ENCODE results near the gene PLEKHG2. TPM values are rescaled to one million over a fixed set of nuclear protein-coding genes. Genes with fewer than 3 reads are reported as not detected.
"Not testable (repeated sequence)": the region's sequence is repeated elsewhere in the genome, so short reads cannot be mapped to it uniquely, and the experiment has no call there.

PLEKHG2 gene
- total and polyA plus RNA-seq, 2 donors = 13.0 to 30.8 TPM

DNA sequence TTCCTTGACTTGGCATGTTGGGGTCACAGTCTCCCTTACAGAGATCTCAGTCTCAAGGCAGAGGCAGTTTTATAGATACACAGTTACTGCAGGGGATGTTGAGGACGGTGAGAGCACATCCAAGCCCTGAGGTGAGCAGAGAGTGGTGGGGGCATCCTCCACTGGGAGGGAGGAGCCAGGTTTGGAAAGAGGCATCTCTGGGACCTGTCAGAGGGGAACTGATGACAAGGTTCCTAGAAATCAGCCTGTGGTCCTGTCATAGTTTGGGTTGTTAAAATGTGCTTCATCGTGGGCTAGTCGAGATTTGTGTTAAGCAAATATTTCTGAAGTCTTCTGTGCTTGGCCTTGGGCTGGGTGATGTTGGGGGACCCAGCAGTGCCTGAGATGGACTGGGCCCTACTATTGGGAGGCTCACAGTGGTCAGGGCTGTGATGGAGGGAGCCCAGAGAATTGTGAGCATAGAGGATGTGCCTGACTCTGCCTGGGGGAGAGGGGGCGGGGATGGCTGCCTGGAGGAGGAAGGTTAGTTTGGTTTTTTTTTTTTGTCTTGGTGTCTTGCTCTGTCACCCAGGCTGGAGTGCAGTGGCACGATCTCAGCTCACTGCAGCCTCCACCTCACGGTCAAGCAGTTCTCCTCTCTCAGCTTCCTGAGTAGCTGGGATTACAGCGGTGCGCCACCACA is 36.8 kb downstream of the PLEKHG2 start:
- DNase-seq (ENCODE audit: low read depth in 6 of 9, low spot score in 9 of 9) = no peak
- H3K27me3 ChIP-seq (ENCODE audit: control insufficient read depth in 2 of 2, insufficient read depth in 1 of 2, low read length in 1 of 2) = no peaks in the 10 kb centered on the region
- WGBS = 93% methylated on average over 8 of the region's 8 CpGs
- H3K4me1 ChIP-seq (ENCODE audit: control insufficient read depth in 2 of 2, insufficient read depth in 2 of 2, low read length in 2 of 2) = peaks cover 15 to 20% of the 10 kb centered on the region in 2 donors
- no peak overlapping the region for H3K27ac ChIP-seq (ENCODE audit: low read depth in 1 of 2, low read length in 1 of 2)
- peaks cover 17 to 27% of the 10 kb centered on the region in 2 donors for H3K36me3 ChIP-seq (ENCODE audit: control insufficient read depth in 2 of 2, insufficient read depth in 2 of 2, low read length in 1 of 2)
- no peaks in the 10 kb centered on the region for H3K9me3 ChIP-seq (ENCODE audit: control insufficient read depth in 2 of 2, insufficient read depth in 1 of 2, low read length in 1 of 2)
- H3K4me3 ChIP-seq (ENCODE audit: low read length in 2 of 2) = no peak overlapping the region

DNA sequence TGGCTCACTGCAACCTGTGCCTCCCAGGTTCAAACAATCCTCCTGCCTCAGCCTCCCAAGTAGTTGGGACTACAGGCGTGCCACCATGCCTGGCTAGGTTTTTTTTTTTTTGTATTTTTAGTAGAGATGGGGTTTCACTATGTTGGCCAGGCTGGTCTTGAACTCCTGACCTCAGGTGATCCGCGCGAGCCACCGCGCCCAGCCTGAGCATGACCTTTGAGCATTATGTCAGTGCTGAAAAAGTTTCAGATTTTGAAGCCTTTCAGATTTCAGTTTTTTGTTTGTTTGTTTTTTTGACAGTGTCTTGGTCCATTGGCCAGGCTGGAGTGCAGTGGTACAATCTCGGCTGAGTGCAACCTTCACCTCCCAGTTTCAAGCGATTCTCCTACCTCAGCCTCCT is 38.8 kb downstream of the PLEKHG2 start:
- H3K27ac ChIP-seq (ENCODE audit: low read depth in 1 of 2, low read length in 1 of 2); DNase-seq (ENCODE audit: low read depth in 6 of 9, low spot score in 9 of 9); H3K27me3 ChIP-seq (ENCODE audit: control insufficient read depth in 2 of 2, insufficient read depth in 1 of 2, low read length in 1 of 2); H3K9me3 ChIP-seq (ENCODE audit: control insufficient read depth in 2 of 2, insufficient read depth in 1 of 2, low read length in 1 of 2); H3K4me3 ChIP-seq (ENCODE audit: low read length in 2 of 2): not testable (repeated sequence)
- peaks cover 23 to 36% of the 10 kb centered on the region in 2 donors for H3K36me3 ChIP-seq (ENCODE audit: control insufficient read depth in 2 of 2, insufficient read depth in 2 of 2, low read length in 1 of 2)
- peaks cover 13 to 14% of the 10 kb centered on the region in 2 donors for H3K4me1 ChIP-seq (ENCODE audit: control insufficient read depth in 2 of 2, insufficient read depth in 2 of 2, low read length in 2 of 2)
- 98% methylated on average over 8 of the region's 8 CpGs for whole genome bisulfite sequencing

DNA sequence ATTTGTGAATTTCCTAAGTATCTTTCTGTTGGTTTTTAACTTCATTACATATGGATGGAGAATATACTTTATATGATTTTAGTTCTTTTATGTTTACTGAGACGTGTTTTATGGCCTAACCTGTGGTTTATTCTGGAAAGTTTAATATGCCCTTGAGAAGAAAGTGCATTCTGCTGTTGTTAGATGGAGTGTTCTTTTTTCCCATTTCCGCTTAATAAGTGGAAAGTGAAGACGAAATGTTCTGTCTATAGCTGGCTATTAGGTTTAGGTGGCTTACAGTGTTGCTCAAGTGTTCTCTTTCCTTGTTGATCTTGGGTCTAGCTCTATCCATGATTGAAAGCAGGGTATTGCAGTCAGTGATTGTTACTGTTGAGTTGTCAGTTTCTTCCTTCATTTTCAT is 50.9 kb downstream of the PLEKHG2 start:
- Histone ChIP-seq H3K4me1 (ENCODE audit: control insufficient read depth in 2 of 2, insufficient read depth in 2 of 2, low read length in 2 of 2) (no peaks in the 10 kb centered on the region), H3K27ac (ENCODE audit: low read depth in 1 of 2, low read length in 1 of 2) (no peak overlapping the region), H3K4me3 (ENCODE audit: low read length in 2 of 2) (no peak overlapping the region), H3K36me3 (ENCODE audit: control insufficient read depth in 2 of 2, insufficient read depth in 2 of 2, low read length in 1 of 2) (peaks cover 71 to 75% of the 10 kb centered on the region in 2 donors), H3K27me3 (ENCODE audit: control insufficient read depth in 2 of 2, insufficient read depth in 1 of 2, low read length in 1 of 2) (no peaks in the 10 kb centered on the region), H3K9me3 (ENCODE audit: control insufficient read depth in 2 of 2, insufficient read depth in 1 of 2, low read length in 1 of 2) (no peaks in the 10 kb centered on the region)
- WGBS = 97% methylated on average over 3 of the region's 3 CpGs
- no peak for DNase-seq (ENCODE audit: low read depth in 6 of 9, low spot score in 9 of 9)

DNA sequence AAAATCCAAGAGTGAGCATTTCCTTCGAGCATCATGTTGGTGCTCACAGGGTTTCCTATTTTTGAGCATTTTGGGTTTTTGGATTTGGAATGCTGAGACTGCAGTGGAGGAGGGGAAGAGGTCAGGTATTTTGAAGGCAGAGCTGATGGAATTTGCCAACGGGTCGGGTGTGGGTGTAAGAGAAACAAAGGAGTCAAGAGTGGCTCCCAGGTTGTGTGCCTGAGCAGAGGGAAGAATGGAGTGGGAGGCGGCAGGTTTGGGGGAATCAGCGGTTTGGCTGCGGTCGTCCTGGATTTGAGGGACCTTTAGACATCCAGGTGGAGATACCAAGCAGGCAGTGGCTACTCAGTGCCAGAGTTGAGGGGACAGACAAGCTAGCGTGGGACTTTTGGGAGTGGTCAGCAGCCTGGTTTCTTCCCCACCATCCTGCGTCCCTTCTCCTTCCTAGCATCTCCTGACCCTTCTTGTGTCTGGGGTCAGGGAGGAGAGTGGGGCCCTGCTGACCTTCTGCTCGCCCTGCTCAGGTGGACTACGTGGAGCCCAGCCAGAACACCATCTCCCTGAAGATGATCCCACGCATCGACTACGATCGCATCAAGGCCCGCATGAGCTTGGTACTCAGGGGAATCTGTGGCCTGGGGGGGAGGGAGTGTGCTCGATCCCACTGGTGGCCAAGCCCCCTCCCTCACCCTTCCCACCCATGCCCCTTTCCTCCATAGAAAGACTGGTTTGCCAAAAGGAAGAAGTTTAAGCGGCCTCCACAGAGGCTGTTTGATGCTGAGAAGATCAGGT is 53.7 kb downstream of the PLEKHG2 start:
- Histone ChIP-seq H3K4me3 (ENCODE audit: low read length in 2 of 2) (no peak overlapping the region), H3K27me3 (ENCODE audit: control insufficient read depth in 2 of 2, insufficient read depth in 1 of 2, low read length in 1 of 2) (no peaks in the 10 kb centered on the region), H3K4me1 (ENCODE audit: control insufficient read depth in 2 of 2, insufficient read depth in 2 of 2, low read length in 2 of 2) (no peaks in the 10 kb centered on the region), H3K36me3 (ENCODE audit: control insufficient read depth in 2 of 2, insufficient read depth in 2 of 2, low read length in 1 of 2) (peaks cover 71 to 74% of the 10 kb centered on the region in 2 donors), H3K9me3 (ENCODE audit: control insufficient read depth in 2 of 2, insufficient read depth in 1 of 2, low read length in 1 of 2) (no peaks in the 10 kb centered on the region), H3K27ac (ENCODE audit: low read depth in 1 of 2, low read length in 1 of 2) (no peak overlapping the region)
- DNase-seq (ENCODE audit: low read depth in 6 of 9, low spot score in 9 of 9) = no peak
- 99% methylated on average over 18 of the region's 18 CpGs for WGBS

DNA sequence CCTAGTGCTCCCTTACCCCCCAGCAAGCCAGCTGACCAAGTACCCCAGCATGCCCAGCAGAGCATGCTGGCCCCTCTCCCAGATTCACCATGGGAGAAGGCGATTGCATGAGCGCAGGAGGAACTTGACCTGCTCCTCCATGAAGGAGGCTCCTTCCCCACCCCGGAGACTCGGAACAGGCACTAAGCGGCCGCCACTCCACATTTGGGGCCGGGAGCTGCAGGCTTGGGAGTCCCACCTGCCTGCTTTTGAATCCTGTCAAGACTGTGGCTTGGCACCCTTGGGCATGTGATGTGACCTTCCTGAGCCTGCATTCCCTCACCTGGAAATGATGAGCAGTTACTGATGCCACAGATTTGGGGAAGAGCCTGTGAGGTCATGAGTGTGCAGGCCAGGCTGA is 55.5 kb downstream of the PLEKHG2 start:
- H3K27ac ChIP-seq (ENCODE audit: low read depth in 1 of 2, low read length in 1 of 2) = no peak overlapping the region
- H3K36me3 ChIP-seq (ENCODE audit: control insufficient read depth in 2 of 2, insufficient read depth in 2 of 2, low read length in 1 of 2) = peaks cover 85 to 86% of the 10 kb centered on the region in 2 donors
- WGBS = 99% methylated on average over 7 of the region's 7 CpGs
- H3K9me3 ChIP-seq (ENCODE audit: control insufficient read depth in 2 of 2, insufficient read depth in 1 of 2, low read length in 1 of 2) = no peaks in the 10 kb centered on the region
- no peak for DNase-seq (ENCODE audit: low read depth in 6 of 9, low spot score in 9 of 9)
- no peaks in the 10 kb centered on the region for H3K27me3 ChIP-seq (ENCODE audit: control insufficient read depth in 2 of 2, insufficient read depth in 1 of 2, low read length in 1 of 2)
- H3K4me1 ChIP-seq (ENCODE audit: control insufficient read depth in 2 of 2, insufficient read depth in 2 of 2, low read length in 2 of 2) = no peaks in the 10 kb centered on the region
- no peak overlapping the region for H3K4me3 ChIP-seq (ENCODE audit: low read length in 2 of 2)

DNA sequence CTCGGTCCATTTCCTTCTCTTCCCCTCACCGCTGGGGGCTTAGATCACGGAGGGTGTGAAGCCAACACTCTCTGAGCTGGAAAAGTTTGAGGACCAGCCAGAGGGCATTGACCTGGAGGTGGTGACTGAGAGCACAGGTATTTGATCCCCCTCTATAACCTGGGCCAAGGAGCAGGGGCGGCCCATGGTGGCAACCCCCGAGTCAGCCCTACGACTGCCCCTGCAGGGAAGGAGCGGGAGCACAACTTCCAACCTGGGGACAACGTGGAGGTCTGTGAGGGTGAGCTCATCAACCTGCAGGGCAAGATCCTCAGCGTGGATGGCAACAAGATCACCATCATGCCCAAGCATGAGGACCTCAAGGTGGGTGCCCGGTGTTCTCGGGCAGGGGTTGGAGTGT is 56.6 kb downstream of the PLEKHG2 start:
- H3K36me3 ChIP-seq (ENCODE audit: control insufficient read depth in 2 of 2, insufficient read depth in 2 of 2, low read length in 1 of 2) = peaks cover 94 to 95% of the 10 kb centered on the region in 2 donors
- no peaks in the 10 kb centered on the region for H3K27me3 ChIP-seq (ENCODE audit: control insufficient read depth in 2 of 2, insufficient read depth in 1 of 2, low read length in 1 of 2)
- no peak overlapping the region for H3K27ac ChIP-seq (ENCODE audit: low read depth in 1 of 2, low read length in 1 of 2)
- no peaks in the 10 kb centered on the region for H3K4me1 ChIP-seq (ENCODE audit: control insufficient read depth in 2 of 2, insufficient read depth in 2 of 2, low read length in 2 of 2)
- H3K4me3 ChIP-seq (ENCODE audit: low read length in 2 of 2) = no peak overlapping the region
- no peak for DNase-seq (ENCODE audit: low read depth in 6 of 9, low spot score in 9 of 9)
- H3K9me3 ChIP-seq (ENCODE audit: control insufficient read depth in 2 of 2, insufficient read depth in 1 of 2, low read length in 1 of 2) = no peaks in the 10 kb centered on the region
- 97% methylated on average over 11 of the region's 11 CpGs for WGBS

DNA sequence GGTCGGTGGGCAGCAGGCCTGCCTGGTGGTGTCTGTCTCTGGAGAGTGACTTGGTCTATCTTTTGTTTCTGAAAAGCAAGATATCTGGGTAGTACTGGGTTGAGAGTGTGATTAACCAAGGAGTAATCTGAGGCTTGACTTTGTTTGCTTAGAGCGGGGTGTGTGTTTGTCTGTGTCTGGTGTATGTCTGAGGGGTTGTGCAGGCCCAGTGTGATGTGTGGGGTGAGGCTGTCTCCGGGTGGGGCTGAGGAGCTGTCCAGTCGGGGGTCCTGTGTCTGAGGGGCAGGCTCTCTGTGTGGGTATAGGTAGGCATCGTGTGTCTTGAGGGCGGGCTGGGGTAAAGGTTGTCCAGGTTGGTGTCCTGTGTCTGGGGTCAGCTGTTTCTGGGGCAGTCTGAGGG is 57.1 kb downstream of the PLEKHG2 start:
- no peak overlapping the region for H3K27ac ChIP-seq (ENCODE audit: low read depth in 1 of 2, low read length in 1 of 2)
- H3K4me1 ChIP-seq (ENCODE audit: control insufficient read depth in 2 of 2, insufficient read depth in 2 of 2, low read length in 2 of 2) = no peaks in the 10 kb centered on the region
- peaks cover 95 to 97% of the 10 kb centered on the region in 2 donors for H3K36me3 ChIP-seq (ENCODE audit: control insufficient read depth in 2 of 2, insufficient read depth in 2 of 2, low read length in 1 of 2)
- no peak for DNase-seq (ENCODE audit: low read depth in 6 of 9, low spot score in 9 of 9)
- 98% methylated on average over 6 of the region's 6 CpGs for WGBS
- no peak overlapping the region for H3K4me3 ChIP-seq (ENCODE audit: low read length in 2 of 2)
- H3K27me3 ChIP-seq (ENCODE audit: control insufficient read depth in 2 of 2, insufficient read depth in 1 of 2, low read length in 1 of 2) = no peaks in the 10 kb centered on the region
- no peaks in the 10 kb centered on the region for H3K9me3 ChIP-seq (ENCODE audit: control insufficient read depth in 2 of 2, insufficient read depth in 1 of 2, low read length in 1 of 2)

DNA sequence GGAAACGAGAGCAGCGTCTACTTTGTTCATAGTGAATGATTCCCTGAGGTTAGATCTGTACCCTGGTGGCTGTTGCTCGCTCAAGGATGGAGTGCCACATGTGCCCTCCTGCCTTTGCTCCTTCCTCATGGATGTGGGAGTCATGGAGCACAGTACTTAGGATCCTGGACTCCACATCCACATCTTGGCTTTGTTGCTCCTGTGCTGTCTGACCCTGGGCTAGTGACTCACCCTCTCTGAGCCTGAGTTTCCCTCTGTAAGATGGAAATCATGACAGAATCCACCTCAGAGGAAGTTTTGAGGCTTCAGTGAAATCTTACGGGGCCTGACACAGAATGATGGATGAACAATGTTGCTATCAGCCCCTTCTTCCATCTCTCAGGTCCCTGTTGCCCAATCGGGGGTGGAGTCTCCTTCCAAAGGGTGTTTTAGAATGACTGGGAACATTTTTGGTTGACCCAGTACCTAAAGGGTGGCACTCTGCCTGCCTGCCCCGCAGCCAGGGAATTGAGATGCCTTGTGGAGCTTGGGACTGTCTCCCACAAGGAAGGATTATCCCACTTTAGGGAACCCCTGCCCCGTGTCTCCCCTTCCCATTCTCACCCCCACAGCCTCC is 58.4 kb downstream of the PLEKHG2 start:
- no peaks in the 10 kb centered on the region for H3K4me1 ChIP-seq (ENCODE audit: control insufficient read depth in 2 of 2, insufficient read depth in 2 of 2, low read length in 2 of 2)
- WGBS = 96% methylated on average over 7 of the region's 7 CpGs
- H3K27ac ChIP-seq (ENCODE audit: low read depth in 1 of 2, low read length in 1 of 2) = no peak overlapping the region
- peaks cover 92 to 96% of the 10 kb centered on the region in 2 donors for H3K36me3 ChIP-seq (ENCODE audit: control insufficient read depth in 2 of 2, insufficient read depth in 2 of 2, low read length in 1 of 2)
- DNase-seq (ENCODE audit: low read depth in 6 of 9, low spot score in 9 of 9) = no peak
- H3K4me3 ChIP-seq (ENCODE audit: low read length in 2 of 2) = no peak overlapping the region
- peaks cover 0 to 3% of the 10 kb centered on the region in 2 donors for H3K9me3 ChIP-seq (ENCODE audit: control insufficient read depth in 2 of 2, insufficient read depth in 1 of 2, low read length in 1 of 2)
- H3K27me3 ChIP-seq (ENCODE audit: control insufficient read depth in 2 of 2, insufficient read depth in 1 of 2, low read length in 1 of 2) = no peaks in the 10 kb centered on the region
